NB4 (cell line): ENCODE data around the gene POLRMT.

ENCODE experiments used
- MAX ChIP-seq: IDR thresholded peaks from 2 replicates; pipeline ENCODE4 v1.6.1; 2011; ENCODE audit warnings: low read depth, low read length
- POLR2A ChIP-seq: IDR thresholded peaks from 2 replicates; pipeline ENCODE4 v1.6.1; 2011; ENCODE audit warnings: mild to moderate bottlenecking; ENCODE audit not compliant: insufficient read length; ENCODE audit errors: extremely low read depth

GRCh38 chr19:570937-571565, 62.3 kb downstream of the POLRMT start:
- peak; percentile 32 for TF ChIP-seq POLR2A
- no peak for TF ChIP-seq MAX
